ENCODE results near the gene DAGLA. TPM values are rescaled to one million over a fixed set of nuclear protein-coding genes. Genes with fewer than 3 reads are reported as not detected.

The DAGLA gene
- total and polyA plus RNA-seq, 7 donors: 0.57 to 5.1 (median 2.1) TPM

DNA sequence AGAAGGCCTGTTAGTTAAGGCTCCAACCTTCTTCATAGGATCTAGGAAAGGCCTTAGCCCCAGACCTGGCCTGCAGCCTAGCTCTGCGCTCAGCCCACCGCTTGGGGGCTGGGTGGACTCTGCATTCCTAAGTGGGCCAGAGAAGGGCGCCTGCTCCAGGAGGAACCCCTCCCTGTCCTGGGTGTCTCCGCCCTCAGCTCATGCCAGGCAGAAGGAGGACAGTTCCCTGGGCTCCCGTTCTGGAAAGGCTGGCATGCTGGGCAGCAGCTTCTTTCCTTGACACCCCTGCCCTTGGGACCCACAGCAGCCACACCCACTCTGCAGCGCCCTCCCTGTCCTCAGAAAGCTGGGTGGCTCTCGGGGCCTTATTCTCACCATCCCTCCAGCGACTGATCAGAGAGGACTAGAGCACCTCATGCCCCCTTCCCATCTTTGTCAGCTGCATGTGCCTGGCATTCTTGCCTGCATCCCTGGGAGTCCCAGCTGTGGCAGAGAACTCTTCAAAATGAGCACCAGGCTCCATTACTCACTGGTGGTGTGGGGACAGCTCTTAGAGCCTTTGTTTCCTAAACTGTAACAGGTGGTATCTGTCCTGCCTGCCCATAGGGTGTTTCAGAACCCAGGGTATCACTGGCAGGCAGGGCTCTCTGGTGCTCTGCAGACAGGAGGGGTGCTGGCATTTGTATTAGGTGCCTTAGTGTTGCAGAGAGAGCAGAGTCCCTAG is 51.9 kb downstream of the DAGLA start:
- intact Hi-C loops (cut with DNase I): loop anchor here (2.0 to 10.0 kb wide), 3 partner anchors 51 to 257 kb away; partner anchors contain the start of genes DAGLA (in 1 of the 2) and SYT7 (in 1 of the 2)
- Histone ChIP-seq H3K27ac (peak overlapping the region; percentile 78), H3K4me3 (no peak overlapping the region), H3K4me1 (peaks cover 22% of the 10 kb centered on the region), H3K9me3 (no peaks in the 10 kb centered on the region), H3K27me3 (ENCODE audit: insufficient read depth in 3 of 3, low read length in 2 of 3) (no peaks in the 10 kb centered on the region), H3K36me3 (ENCODE audit: insufficient read depth in 1 of 2, low read depth in 1 of 2) (peaks cover 0 to 36% of the 10 kb centered on the region in 2 donors)
- TF ChIP-seq, protein P1, sequence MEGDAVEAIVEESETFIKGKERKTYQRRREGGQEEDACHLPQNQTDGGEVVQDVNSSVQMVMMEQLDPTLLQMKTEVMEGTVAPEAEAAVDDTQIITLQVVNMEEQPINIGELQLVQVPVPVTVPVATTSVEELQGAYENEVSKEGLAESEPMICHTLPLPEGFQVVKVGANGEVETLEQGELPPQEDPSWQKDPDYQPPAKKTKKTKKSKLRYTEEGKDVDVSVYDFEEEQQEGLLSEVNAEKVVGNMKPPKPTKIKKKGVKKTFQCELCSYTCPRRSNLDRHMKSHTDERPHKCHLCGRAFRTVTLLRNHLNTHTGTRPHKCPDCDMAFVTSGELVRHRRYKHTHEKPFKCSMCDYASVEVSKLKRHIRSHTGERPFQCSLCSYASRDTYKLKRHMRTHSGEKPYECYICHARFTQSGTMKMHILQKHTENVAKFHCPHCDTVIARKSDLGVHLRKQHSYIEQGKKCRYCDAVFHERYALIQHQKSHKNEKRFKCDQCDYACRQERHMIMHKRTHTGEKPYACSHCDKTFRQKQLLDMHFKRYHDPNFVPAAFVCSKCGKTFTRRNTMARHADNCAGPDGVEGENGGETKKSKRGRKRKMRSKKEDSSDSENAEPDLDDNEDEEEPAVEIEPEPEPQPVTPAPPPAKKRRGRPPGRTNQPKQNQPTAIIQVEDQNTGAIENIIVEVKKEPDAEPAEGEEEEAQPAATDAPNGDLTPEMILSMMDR (IDR thresholded peaks at IDR 0.05): no peak
- 60 to 77% (median 63%) methylated on average over 8 of the region's 8 CpGs for WGBS, 3 donors
- DNase-seq: no peak
- ATAC-seq: no peak

DNA sequence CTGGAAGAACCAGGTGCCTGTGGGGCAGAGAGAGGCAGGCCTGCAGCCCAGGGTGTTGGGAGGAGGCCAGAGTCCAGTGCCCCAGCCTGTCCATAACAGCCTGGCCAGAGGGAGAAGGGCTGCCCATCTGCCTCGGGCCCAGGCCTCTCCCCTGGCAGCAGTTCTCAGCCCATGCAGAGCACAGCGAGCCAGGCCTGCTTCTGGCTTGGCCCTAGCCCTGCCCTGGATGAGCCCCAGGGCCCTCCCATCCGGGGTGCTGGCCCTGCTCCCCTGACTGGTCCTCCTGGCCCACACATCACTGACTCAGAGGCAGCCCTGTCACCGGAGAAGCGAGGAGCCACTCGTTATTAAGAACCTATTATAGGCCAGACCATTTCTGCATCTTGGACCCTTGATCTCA is 52.5 kb downstream of the DAGLA start:
- DNase-seq: peak; percentile 44 to 84
- H3K27ac ChIP-seq: peak overlapping the region; percentile 78

DNA sequence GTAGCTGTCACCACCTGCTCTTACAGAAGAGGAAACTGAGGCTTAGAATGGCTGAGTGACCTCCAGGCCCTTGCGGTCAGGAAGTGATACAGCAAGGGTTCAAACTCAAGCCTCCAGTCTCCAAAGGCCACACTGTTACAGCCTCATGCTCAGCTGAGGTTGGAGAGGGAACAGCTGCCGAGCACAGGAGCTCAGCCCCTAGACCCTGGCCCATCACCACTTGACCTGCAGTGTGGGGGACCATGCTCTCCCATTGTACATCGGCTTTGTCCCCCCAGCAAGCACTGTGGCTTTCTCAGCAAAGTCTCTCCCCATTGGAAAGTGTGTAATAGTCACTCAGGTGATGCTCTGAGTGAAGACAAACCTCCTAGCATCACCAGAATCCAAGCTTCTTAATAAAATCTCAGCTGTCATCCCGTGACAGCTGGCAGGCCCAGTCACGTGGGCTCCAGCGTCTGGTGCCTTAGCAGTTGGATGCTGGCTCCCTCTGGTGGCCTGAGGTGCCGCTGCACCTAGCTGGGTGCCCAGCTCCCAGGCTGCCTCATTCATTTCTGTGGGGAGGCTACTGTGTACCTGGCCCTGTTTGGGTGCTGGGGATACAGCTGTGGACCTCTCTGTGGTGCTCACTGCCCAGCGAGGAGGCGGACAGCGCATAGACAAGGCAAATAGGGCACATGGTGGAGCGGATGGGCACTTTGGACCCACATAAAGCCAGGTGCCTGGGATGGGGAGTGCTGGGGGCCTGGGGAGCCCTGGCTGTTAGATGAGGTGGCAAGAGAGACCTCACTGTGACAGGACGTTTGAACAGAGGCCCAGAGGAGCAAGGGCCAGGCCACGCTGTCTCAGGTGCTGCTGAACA is 53.2 kb downstream of the DAGLA start:
- H3K9me3 ChIP-seq: no peaks in the 10 kb centered on the region
- WGBS, 3 donors: 23 to 31% (median 25%) methylated on average over 13 of the region's 13 CpGs
- peak; percentile 87 to 95 (median 91) for ATAC-seq
- intact Hi-C loops (cut with DNase I): loop anchor here (1.0 to 10.0 kb wide), 4 partner anchors 53 to 259 kb away; partner anchors contain the start of genes DAGLA (in 2 of the 2) and SYT7 (in 1 of the 2)
- H3K4me1 ChIP-seq: peaks cover 22% of the 10 kb centered on the region
- DNase-seq: peak; percentile 87 to 93
- TF ChIP-seq, protein P1 (IDR thresholded peaks at IDR 0.05): peak; percentile 99
- H3K36me3 ChIP-seq (ENCODE audit: insufficient read depth in 1 of 2, low read depth in 1 of 2): peaks cover 0 to 31% of the 10 kb centered on the region in 2 donors
- no peaks in the 10 kb centered on the region for H3K27me3 ChIP-seq (ENCODE audit: insufficient read depth in 3 of 3, low read length in 2 of 3)
- H3K27ac ChIP-seq: peak overlapping the region; percentile 78
- no peak overlapping the region for H3K4me3 ChIP-seq

More for the DNA sequence above, 52.5 kb downstream of the DAGLA start:
- peaks cover 0 to 37% of the 10 kb centered on the region in 2 donors for H3K36me3 ChIP-seq (ENCODE audit: insufficient read depth in 1 of 2, low read depth in 1 of 2)
- peak; percentile 68 to 86 (median 78) for ATAC-seq
- peaks cover 22% of the 10 kb centered on the region for H3K4me1 ChIP-seq
- H3K9me3 ChIP-seq: no peaks in the 10 kb centered on the region
- no peak overlapping the region for H3K4me3 ChIP-seq
- WGBS, 3 donors: 23 to 24% (median 23%) methylated on average over 5 to 6 of the region's 6 CpGs
- no peaks in the 10 kb centered on the region for H3K27me3 ChIP-seq (ENCODE audit: insufficient read depth in 3 of 3, low read length in 2 of 3)
- TF ChIP-seq, protein P1 (IDR thresholded peaks at IDR 0.05): no peak
- intact Hi-C loops (cut with DNase I): loop anchor here (1.0 to 10.0 kb wide), 4 partner anchors 52 to 258 kb away; partner anchors contain the start of genes DAGLA (in 2 of the 2) and SYT7 (in 1 of the 2)

DNA sequence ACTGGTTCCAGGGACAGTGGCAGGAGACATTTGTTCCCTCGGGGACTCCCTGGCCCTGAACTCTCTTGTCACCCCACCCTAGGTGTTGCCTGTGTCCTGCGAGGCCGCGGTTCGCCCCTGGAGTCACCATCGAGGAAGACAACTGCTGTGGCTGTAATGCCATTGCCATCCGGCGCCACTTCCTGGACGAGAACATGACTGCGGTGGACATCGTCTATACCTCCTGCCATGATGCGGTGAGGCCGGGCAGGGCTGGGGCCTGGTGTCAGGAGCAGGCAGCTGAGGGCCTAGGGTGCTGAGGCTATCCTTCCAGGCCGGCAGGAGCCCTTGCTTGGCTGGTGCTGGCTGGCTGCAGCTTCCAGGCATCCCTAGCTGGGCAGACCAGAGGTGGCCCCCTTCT is 54.6 kb downstream of the DAGLA start:
- H3K4me1 ChIP-seq: peaks cover 22% of the 10 kb centered on the region
- no peaks in the 10 kb centered on the region for H3K9me3 ChIP-seq
- H3K36me3 ChIP-seq (ENCODE audit: insufficient read depth in 1 of 2, low read depth in 1 of 2): peaks cover 0 to 30% of the 10 kb centered on the region in 2 donors
- H3K4me3 ChIP-seq: no peak overlapping the region
- DNase-seq (no peak), ATAC-seq (no peak)
- intact Hi-C loops (cut with DNase I): loop anchor here in 1 of 2 donors (5.0 to 10.0 kb wide), 2 partner anchors 152 to 260 kb away; partner anchors contain the start of gene SYT7
- WGBS, 3 donors: 91 to 97% (median 92%) methylated on average over 14 of the region's 14 CpGs
- no peak overlapping the region for H3K27ac ChIP-seq
- TF ChIP-seq, protein P1 (IDR thresholded peaks at IDR 0.05): no peak
- no peaks in the 10 kb centered on the region for H3K27me3 ChIP-seq (ENCODE audit: insufficient read depth in 3 of 3, low read length in 2 of 3)
